Fibroblast of skin of left biceps (primary cell): Measurements from ENCODE around the gene AVP.

ENCODE experiments used
- DNase-seq, 2 experiments: peaks; one replicate each; pipeline ENCODE4 v3.0.0-alpha.2; 2013; ENCODE audit warnings: low read depth in 2 of 2

Gene AVP

GRCh38 chr20:3047486-3048419 lies 36.8 kb downstream of the AVP start:
- no peak for DNase-seq

DNA sequence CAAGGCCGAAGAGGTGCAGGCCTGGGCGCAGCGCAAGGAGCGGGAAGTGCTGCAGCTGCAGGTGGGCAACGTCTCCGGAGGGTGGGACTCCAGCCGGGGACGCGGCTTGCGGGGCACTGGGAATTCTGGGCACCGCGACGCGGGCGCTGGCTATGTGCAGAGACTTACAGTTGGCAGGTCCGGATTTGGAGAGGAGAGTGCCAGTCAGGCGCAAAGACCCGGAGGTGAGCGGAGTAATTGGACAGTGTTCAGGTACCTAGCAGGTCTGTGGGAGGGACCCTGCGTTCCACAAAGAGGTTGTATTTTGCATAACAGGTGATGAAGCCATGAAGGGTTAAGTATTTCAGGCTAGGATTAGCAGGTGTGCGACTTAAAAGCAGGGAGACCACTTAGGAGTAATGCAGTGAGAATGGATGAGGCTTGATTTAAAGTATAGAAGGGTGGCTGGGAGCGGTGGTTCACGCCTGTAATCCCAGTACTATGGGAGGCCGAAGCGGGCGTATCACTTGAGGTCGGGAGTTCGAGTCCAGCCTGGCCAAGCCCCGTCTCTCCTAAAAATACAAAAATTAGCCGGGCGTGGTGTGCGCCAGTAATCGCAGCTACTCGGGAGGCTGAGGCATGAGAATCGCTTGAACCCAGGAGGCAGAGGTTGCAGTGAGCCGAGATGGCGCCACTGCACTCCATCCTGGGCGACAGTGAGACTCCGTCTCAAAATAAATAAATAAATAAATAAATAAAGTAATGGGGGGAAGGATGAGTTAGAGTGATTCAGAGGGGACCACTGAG lies 37.7 kb downstream of the AVP start:
- DNase-seq, result no peak

- DNase-seq, result peak in 1 of 2 experiments; percentile 31
These were observed 38.5 kb downstream of the AVP start, which contains the start of gene MRPS26 for GRCh38 chr20:3045816-3046676. MRPS26 (plus strand) TSS chr20:3046052; CDS start chr20:3046069, 17 bp downstream.

DNA sequence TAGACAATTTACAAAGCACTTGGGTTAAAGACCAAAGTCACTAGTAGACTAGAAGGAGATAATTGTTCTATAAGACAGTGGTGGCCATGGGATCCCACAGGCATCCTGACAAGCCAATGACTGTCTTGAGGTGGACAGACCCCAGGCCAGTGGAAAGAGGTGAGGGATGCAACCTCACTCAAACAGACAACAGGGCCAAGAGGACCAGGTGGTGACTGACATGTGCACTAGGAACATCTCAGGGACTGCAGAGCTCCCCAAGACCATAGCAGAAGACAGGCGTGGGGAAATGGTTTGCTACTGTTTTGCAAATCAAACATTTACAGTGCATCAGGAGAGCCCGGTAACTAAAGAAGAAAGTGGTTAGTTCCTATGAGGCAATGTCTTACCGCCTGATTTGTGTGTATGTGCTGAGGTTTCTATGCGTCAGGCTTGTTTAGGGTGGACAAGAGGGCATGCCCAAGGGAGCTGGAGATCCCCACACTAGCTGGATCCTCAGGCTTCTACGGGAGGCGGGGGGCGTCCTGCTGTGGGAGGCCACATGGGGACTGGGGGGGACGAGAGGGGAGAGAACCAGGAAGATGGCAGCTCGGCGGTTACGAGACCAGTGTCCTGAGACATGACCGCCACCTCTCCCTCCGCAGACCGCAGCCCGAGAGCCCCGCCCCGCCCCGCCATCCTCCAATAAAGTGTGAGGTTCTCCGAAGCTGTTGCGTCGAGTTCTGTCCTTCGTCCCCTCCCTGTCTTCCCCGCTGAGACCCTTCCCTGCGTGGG lies 39.3 kb downstream of the AVP start:
- DNase-seq, result peak in 1 of 2 experiments; percentile 7

DNA sequence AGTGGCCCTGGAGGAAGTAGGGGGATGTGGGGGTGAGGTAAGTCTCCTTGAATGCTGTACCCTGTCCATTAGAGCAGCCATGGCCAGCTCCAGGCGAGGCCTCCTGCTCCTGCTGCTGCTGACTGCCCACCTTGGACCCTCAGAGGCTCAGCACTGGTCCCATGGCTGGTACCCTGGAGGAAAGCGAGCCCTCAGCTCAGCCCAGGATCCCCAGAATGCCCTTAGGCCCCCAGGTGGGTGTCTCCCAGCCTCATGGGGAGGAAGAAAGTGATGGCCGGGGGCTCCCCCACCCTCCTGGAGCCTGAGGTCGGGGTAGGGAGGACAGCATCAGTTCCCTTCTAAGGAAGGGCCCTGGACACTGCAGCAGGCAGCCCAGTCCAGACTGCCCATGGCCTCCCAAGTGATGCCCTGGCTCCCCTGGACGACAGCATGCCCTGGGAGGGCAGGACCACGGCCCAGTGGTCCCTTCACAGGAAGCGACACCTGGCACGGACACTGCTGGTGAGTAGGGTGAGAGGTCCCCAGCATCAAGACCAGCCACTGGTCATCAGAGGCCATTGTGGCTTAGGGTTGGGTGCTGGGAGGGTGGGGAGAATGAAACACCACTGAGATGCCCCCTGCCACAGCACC lies 40.1 kb downstream of the AVP start:
- no peak for DNase-seq

DNA sequence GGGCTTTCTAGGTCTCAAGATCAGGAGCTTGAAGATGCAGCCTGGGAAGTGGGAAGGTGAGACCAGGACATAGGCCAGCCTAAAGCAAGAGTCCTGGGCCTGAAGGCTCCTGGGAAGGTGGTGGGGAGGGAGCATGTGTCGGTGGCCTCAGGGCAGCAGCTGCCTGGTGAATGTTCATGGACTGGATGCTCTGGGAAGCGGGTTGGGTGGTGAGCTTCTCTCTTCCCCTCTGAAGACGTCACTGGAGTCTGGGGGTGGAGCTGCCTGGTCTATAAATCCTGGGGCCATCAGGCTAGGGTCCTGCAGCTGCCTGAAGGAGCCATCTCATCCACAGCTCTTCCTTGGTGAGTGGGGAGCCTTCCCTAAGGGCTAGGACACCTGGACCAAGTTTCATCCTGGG lies 41.2 kb downstream of the AVP start, which contains the start of gene GNRH2:
TSS of gene GNRH2 (plus strand) at position 301 of the 400 bp plus-strand sequence. CDS start 793 bp downstream, outside the sequence.
- DNase-seq, result no peak

- no peak for DNase-seq
These were observed 41.9 kb downstream of the AVP start for GRCh38 chr20:3042625-3043024.

- DNase-seq, result no peak
These were observed 42.6 kb downstream of the AVP start for GRCh38 chr20:3041854-3042409.

DNA sequence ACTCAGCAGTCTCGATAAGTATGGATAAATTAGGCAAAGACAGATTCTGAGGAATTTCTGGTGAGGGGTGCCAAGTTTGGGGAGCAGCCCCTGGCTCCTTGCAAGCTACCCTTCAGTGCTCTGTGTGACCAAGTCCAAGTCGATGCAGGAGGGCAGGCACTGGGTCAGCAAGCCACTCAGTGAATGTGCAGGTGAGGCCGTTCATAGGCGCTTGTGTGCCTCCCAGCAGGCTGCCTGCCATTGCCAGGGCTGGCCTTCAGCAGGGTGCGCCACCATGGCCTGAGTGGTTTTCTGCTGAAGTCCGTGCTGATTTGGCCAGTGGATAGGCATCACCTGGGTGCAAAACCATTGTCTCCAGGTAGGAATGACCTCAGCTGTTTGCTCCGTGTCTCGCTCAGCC lies 44.4 kb downstream of the AVP start:
- DNase-seq, result no peak

GRCh38 chr20:3039426-3039825 lies 45.1 kb downstream of the AVP start:
- DNase-seq, result no peak

GRCh38 chr20:3038454-3038853 lies 46.1 kb downstream of the AVP start:
- DNase-seq, result no peak

DNA sequence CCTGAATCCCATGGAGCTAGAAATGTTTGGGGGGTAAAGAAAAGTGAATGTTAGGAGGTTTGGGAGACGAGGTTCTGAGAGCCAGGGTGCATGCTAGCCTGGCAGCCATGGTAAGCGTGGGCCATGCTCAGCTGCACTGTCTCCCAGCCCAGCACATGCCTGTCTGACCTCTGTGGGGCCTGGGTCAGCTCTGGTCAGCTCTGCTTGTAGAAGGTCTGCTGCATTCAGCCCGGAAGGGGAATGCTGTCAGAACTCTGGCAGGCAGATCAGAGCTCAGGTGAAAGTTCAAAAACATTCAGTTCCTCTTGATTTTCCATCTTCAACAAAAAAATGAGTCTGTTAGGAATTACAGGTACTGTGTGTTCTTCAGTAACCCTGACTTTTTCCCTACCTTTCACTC lies 46.9 kb downstream of the AVP start:
- no peak for DNase-seq

DNA sequence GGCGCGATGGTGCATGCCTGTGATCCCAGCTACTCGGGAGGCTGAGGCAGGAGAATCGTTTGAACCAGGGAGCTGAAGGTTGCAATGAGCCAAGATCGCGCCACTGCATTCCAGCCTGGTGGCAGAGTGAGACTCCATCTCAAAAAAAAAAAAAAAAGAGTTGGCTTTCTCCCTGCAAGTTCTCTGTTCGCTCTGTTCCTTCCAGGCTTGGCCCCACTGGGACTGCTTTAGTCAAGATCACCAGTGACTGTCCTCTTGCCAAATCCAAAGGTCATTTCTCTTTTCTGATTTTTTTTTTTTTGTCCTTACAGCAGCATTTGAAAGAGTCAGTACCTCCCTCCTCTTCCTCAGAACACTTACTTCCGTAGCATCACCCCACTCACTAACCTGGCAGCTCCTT lies 51.9 kb downstream of the AVP start:
- DNase-seq, result no peak
